IPS-NIHi7 (cell line): ENCODE data around the gene PCDHA11.

Source experiments
- DNase-seq: peaks from one replicate; pipeline ENCODE4 v3.0.0; 2012; ENCODE audit warnings: mixed read lengths; ENCODE audit errors: extremely low spot score

Gene PCDHA11

GRCh38 chr5:140916325-140916724, 47.6 kb downstream of the PCDHA11 start:
- no peak for DNase-seq
